GM23338 (cell line): ENCODE measurements around the gene NPB. TPM values are rescaled to one million over a fixed set of nuclear protein-coding genes. Genes with fewer than 3 reads are reported as not detected.

Experiments
- ATAC-seq: fragments of 200-7000 bp; cut with Tn5 transposase; 3 replicates; pipeline ENCODE4 v1.9.1; 2020
- DNase-seq: peaks from one replicate; pipeline ENCODE4 v3.0.0-alpha.2; 2015; ENCODE audit warnings: low spot score
- H2AFZ ChIP-seq: fragments of 200-600 bp; sonication (generic); 2 replicates; pipeline ENCODE4 v1.8.0; 2016; ENCODE audit warnings: antibody characterized with exemption, mild to moderate bottlenecking, moderate library complexity
- H3F3A ChIP-seq: fragments of 200-600 bp; sonication (generic); replicated peaks from 2 replicates; pipeline ENCODE4 v1.8.0; 2017; ENCODE audit warnings: antibody characterized with exemption, mixed run types, low read depth
- H3K27ac ChIP-seq: fragments of 200-600 bp; sonication (generic); 2 replicates; pipeline ENCODE4 v1.6.1; 2016; ENCODE audit warnings: low read depth
- H3K27me3 ChIP-seq: fragments of 200-600 bp; sonication (generic); 2 replicates; pipeline ENCODE4 v1.8.0; 2016; ENCODE audit warnings: mild to moderate bottlenecking, mixed run types, moderate library complexity; ENCODE audit not compliant: insufficient read depth
- H3K36me3 ChIP-seq: fragments of 200-600 bp; sonication (generic); 2 replicates; pipeline ENCODE4 v1.8.0; 2016; ENCODE audit warnings: mild to moderate bottlenecking; ENCODE audit not compliant: insufficient read depth
- H3K4me1 ChIP-seq: fragments of 200-600 bp; sonication (generic); 2 replicates; pipeline ENCODE4 v1.8.0; 2016; ENCODE audit warnings: mild to moderate bottlenecking, moderate library complexity; ENCODE audit not compliant: insufficient read depth
- H3K4me2 ChIP-seq: fragments of 200-600 bp; sonication (generic); 2 replicates; pipeline ENCODE4 v1.7.1; 2017; ENCODE audit warnings: mixed run types
- H3K4me3 ChIP-seq: fragments of 200-600 bp; sonication (generic); 2 replicates; pipeline ENCODE4 v1.6.1; 2016; ENCODE audit warnings: mixed run types
- H3K79me2 ChIP-seq: fragments of 200-600 bp; sonication (generic); replicated peaks from 2 replicates; pipeline ENCODE4 v1.8.0; 2017; ENCODE audit warnings: mild to moderate bottlenecking; ENCODE audit not compliant: insufficient read depth
- H3K9me2 ChIP-seq: fragments of 200-600 bp; sonication (generic); 2 replicates; pipeline ENCODE4 v1.8.0; 2017; ENCODE audit not compliant: insufficient read depth
- H4K20me1 ChIP-seq: fragments of 200-600 bp; sonication (generic); replicated peaks from 2 replicates; pipeline ENCODE4 v1.8.0; 2017; ENCODE audit warnings: mild to moderate bottlenecking; ENCODE audit not compliant: insufficient read depth
- H3K27ac Mint-ChIP-seq: 2 replicates; pipeline ENCODE4 v1.8.0; 2020; ENCODE audit warnings: inconsistent platforms, mild to moderate bottlenecking, moderate library complexity, mixed read lengths
- H3K27me3 Mint-ChIP-seq: 3 replicates; pipeline ENCODE4 v1.8.0; 2022; ENCODE audit warnings: low read depth, mild to moderate bottlenecking, moderate library complexity, mixed read lengths, inconsistent platforms; ENCODE audit not compliant: insufficient read depth, poor library complexity
- H3K36me3 Mint-ChIP-seq: 3 replicates; pipeline ENCODE4 v1.8.0; 2021; ENCODE audit warnings: low read depth, mild to moderate bottlenecking, inconsistent platforms, moderate library complexity, mixed read lengths
- H3K4me1 Mint-ChIP-seq: 3 replicates; pipeline ENCODE4 v1.8.0; 2020; ENCODE audit warnings: mild to moderate bottlenecking, inconsistent platforms, mixed read lengths
- H3K4me3 Mint-ChIP-seq: 3 replicates; pipeline ENCODE4 v1.8.0; 2021; ENCODE audit warnings: moderate library complexity, mild to moderate bottlenecking, inconsistent platforms, mixed read lengths
- H3K9me3 Mint-ChIP-seq: 3 replicates; pipeline ENCODE4 v1.8.0; 2020; ENCODE audit warnings: moderate library complexity, mild to moderate bottlenecking, inconsistent platforms, mixed read lengths
- CREB1 ChIP-seq: fragments of 250-450 bp; sonication (Bioruptor Pico); IDR thresholded peaks from 2 replicates; pipeline ENCODE4 v1.5.0; 2020; ENCODE audit warnings: low read depth, mild to moderate bottlenecking, moderate library complexity
- CTCF ChIP-seq, 2 experiments: fragments of 200-600 bp in 1 of 2; sonication (generic) in 1 of 2; conservative IDR thresholded peaks; 2 replicates each; pipeline versions ENCODE4 v1.5.1 to v1.6.1; 2016 to 2017; ENCODE audit warnings: antibody characterized with exemption in 2 of 2, low read depth in 2 of 2, mild to moderate bottlenecking in 2 of 2, moderate library complexity in 1 of 2
- ETS1 ChIP-seq: IDR thresholded peaks from 2 replicates; pipeline ENCODE4 v1.6.1; 2016; ENCODE audit warnings: antibody characterized with exemption
- EZH2 ChIP-seq: fragments of 200-600 bp; sonication (generic); IDR thresholded peaks from one replicate; pipeline ENCODE4 v1.8.0; 2017; ENCODE audit warnings: antibody characterized with exemption, mild to moderate bottlenecking, low read depth; ENCODE audit not compliant: unreplicated experiment
- JUNB ChIP-seq: IDR thresholded peaks from one replicate; pipeline ENCODE4 v1.6.1; 2016; ENCODE audit warnings: antibody characterized with exemption; ENCODE audit not compliant: unreplicated experiment
- NANOG ChIP-seq: IDR thresholded peaks from 2 replicates; pipeline ENCODE4 v1.6.1; 2016; ENCODE audit warnings: antibody characterized with exemption, borderline replicate concordance
- REST ChIP-seq: IDR thresholded peaks from one replicate; pipeline ENCODE4 v1.6.1; 2018; ENCODE audit warnings: antibody characterized with exemption; ENCODE audit not compliant: unreplicated experiment
- polyA plus RNA-seq: library from polyadenylated mRNA; unstranded; fragments of >200 nt; fragmentation: Nextera tagmentation; extraction: Ambion mirVana; gene quantifications from 2 replicates; pipeline ENCODE4 v1.2.1, GENCODE V29; 2016
- total RNA-seq: library from RNA; depleted of rRNA; stranded (reverse); fragments of >200 nt; shearing (Covaris generic); gene quantifications from 2 replicates; pipeline ENCODE4 v1.2.3, GENCODE V29; 2014

The NPB gene
- total and polyA plus RNA-seq, 2 experiments from 2014 or later: 3.6 to 3.8 TPM

- H3K79me2 ChIP-seq: peaks cover 40% of the 10 kb centered on the region
- peaks cover 20% of the 10 kb centered on the region for H3F3A ChIP-seq
- H2AFZ ChIP-seq: no peak overlapping the region
- peaks cover 32% of the 10 kb centered on the region for H3K36me3 ChIP-seq
- Mint-ChIP-seq H3K4me3 (no peak overlapping the region), H3K27me3 (peaks cover 25% of the 10 kb centered on the region), H3K36me3 (peaks cover 85% of the 10 kb centered on the region), H3K4me1 (peaks cover 4% of the 10 kb centered on the region; the same call in 1 of the 3 replicates), H3K27ac (no peak overlapping the region), H3K9me3 (no peaks in the 10 kb centered on the region)
- peaks cover 14% of the 10 kb centered on the region for H4K20me1 ChIP-seq
- H3K4me2 ChIP-seq: no peak overlapping the region
- H3K27ac ChIP-seq: no peak overlapping the region
- DNase-seq (no peak), ATAC-seq (no peak)
- no peak overlapping the region for H3K4me3 ChIP-seq
- TF ChIP-seq ETS1 (no peak), CTCF (conservative IDR thresholded peaks at IDR 0.05; ENCODE audit: low read depth in 2 of 2) (no peak), REST (no peak), JUNB (no peak), CREB1 (CRISPR knock-in tag) (no peak), NANOG (no peak), EZH2 (no peak)
- no peaks in the 10 kb centered on the region for H3K27me3 ChIP-seq
- no peaks in the 10 kb centered on the region for H3K9me2 ChIP-seq
- peaks cover 8% of the 10 kb centered on the region; the same call in 1 of the 2 replicates for H3K4me1 ChIP-seq
These were observed 16.0 kb upstream of the NPB start for GRCh38 chr17:81885869-81886548.
